CD4-positive, CD25-positive, alpha-beta regulatory T cell (primary cell): ENCODE results near the gene ZSCAN9. TPM values are rescaled to one million over a fixed set of nuclear protein-coding genes. Genes with fewer than 3 reads are reported as not detected.

Experiments used
- ATAC-seq, 2 donors: fragments of 150-1000 bp; cut with Tn5 transposase; one replicate each; pipeline ENCODE4 v1.10.0; 2021; ENCODE audit warnings: low read depth in 2 of 2, moderate number of reproducible peaks in 2 of 2, moderate library complexity in 1 of 2
- DNase-seq, 3 donors: peaks; one replicate each; pipeline versions ENCODE4 v3.0.0 to v3.0.0-alpha.2; 2012 to 2022; ENCODE audit warnings: mixed read lengths in 1 of 3
- H3K27ac ChIP-seq: one replicate; pipeline ENCODE4 v1.7.0; 2013; ENCODE audit warnings: mild to moderate bottlenecking, low read length; ENCODE audit not compliant: insufficient read depth, poor library complexity, severe bottlenecking
- H3K27me3 ChIP-seq: one replicate; pipeline ENCODE4 v1.7.0; 2013; ENCODE audit warnings: low read length; ENCODE audit not compliant: control insufficient read depth, insufficient read depth
- H3K36me3 ChIP-seq: one replicate; pipeline ENCODE4 v1.7.0; 2013; ENCODE audit warnings: mild to moderate bottlenecking, low read length, moderate library complexity; ENCODE audit not compliant: control insufficient read depth, insufficient read depth
- H3K4me1 ChIP-seq: 2 replicates; pipeline ENCODE4 v1.7.0; 2013; ENCODE audit warnings: mild to moderate bottlenecking, low read length; ENCODE audit not compliant: insufficient read depth, control insufficient read depth, poor library complexity, severe bottlenecking
- H3K4me3 ChIP-seq: one replicate; pipeline ENCODE4 v1.7.0; 2013; ENCODE audit warnings: low read depth, mild to moderate bottlenecking, low read length, moderate library complexity
- H3K9me3 ChIP-seq, 2 experiments: 1 replicate in 1 of 2; 2 replicates in 1 of 2; pipeline ENCODE4 v1.7.0; 2013; ENCODE audit warnings: low read length in 2 of 2, mild to moderate bottlenecking in 1 of 2, moderate library complexity in 1 of 2; ENCODE audit not compliant: control insufficient read depth in 2 of 2
- H3K27ac Mint-ChIP-seq, 3 donors: one replicate each; pipeline ENCODE4 v1.8.0; 2020 to 2022; ENCODE audit warnings: mild to moderate bottlenecking in 3 of 3, mixed read lengths in 3 of 3, moderate library complexity in 2 of 3
- H3K27me3 Mint-ChIP-seq: one replicate; pipeline ENCODE4 v1.8.0; 2022; ENCODE audit warnings: mild to moderate bottlenecking, mixed read lengths
- H3K36me3 Mint-ChIP-seq: one replicate; pipeline ENCODE4 v1.8.0; 2020; ENCODE audit warnings: mixed read lengths
- H3K4me1 Mint-ChIP-seq, 4 donors: one replicate each; pipeline ENCODE4 v1.8.0; 2020 to 2022; ENCODE audit warnings: mixed read lengths in 4 of 4, mild to moderate bottlenecking in 1 of 4
- H3K4me3 Mint-ChIP-seq, 4 donors: one replicate each; pipeline ENCODE4 v1.8.0; 2020 to 2022; ENCODE audit warnings: mild to moderate bottlenecking in 4 of 4, mixed read lengths in 4 of 4, moderate library complexity in 3 of 4
- H3K9me3 Mint-ChIP-seq, 7 donors: one replicate each; pipeline ENCODE4 v1.8.0; 2020 to 2022; ENCODE audit warnings: mixed read lengths in 7 of 7, mild to moderate bottlenecking in 3 of 7, moderate library complexity in 2 of 7
- polyA plus RNA-seq, 4 donors: library from polyadenylated mRNA; unstranded; fragments of 300-500 nt; fragmentation: Illumina TruSeq; gene quantifications; one replicate each; pipeline ENCODE4 v1.2.3, GENCODE V29; 2021
- total RNA-seq: library from RNA; stranded (reverse); gene quantifications from one replicate; pipeline ENCODE4 v1.2.3, GENCODE V29; 2022

Gene ZSCAN9
- total and polyA plus RNA-seq, 5 donors from 2014 or later: 0.91 to 6.4 (median 3.5) TPM

DNA sequence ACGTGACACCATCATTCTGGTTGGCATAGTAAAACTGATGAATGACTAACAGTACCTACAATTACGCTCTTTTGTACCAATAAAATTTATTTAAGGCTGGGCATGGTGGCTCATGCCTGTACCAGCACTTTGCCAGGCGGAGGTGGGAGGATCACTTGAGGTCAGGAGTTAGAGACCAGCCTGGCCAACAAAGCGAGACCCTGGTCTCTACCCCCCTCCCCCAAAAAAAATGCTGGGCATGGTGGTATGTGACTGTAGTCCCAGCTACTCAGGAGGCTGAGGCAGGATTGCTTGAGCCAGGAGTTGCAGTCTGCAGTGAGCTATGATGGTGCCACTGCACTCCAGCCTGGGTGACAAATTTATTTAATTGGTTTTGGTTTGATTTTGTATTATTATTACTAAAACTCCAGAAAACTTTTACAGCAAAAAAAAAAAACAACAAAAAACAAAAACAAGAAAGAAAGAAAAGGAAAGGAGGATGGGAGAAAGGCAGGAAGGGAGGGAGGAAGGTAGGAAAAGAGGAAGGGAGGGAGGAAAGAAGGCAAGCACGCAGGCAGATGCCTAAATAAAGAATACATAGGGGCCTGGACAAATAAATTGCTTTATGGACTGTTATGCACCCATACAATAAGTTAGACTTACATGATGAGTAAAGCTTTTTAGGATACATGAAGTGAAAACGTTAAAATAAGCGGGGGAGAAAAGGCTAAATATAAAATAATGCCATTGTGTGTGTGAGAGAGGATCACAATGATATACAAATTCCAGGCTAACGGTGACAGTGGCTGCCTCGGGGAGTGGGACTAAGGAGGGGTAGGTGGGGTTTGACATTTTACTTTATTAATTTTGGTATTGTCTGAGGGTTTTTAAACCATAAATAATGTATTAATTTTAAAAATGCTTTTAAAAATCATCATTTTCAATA is 682 bp upstream of the ZSCAN9 start:
- Mint-ChIP-seq H3K4me3 (peak overlapping the region; percentile 91 to 96 (median 95)), H3K36me3 (peaks cover 5% of the 10 kb centered on the region), H3K9me3 (peaks cover 0 to 4% (median 0%) of the 10 kb centered on the region in 7 donors), H3K4me1 (peaks cover 8 to 32% (median 24%) of the 10 kb centered on the region in 4 donors), H3K27me3 (peaks cover 49% of the 10 kb centered on the region), H3K27ac (peak overlapping the region; percentile 80 to 96 (median 89))
- Histone ChIP-seq H3K4me1 (peaks cover 12% of the 10 kb centered on the region), H3K36me3 (peaks cover 4% of the 10 kb centered on the region), H3K27me3 (peaks cover 31% of the 10 kb centered on the region), H3K9me3 (peaks cover 0 to 2% of the 10 kb centered on the region in 2 experiments), H3K4me3 (peak overlapping the region; percentile 80), H3K27ac (no peak overlapping the region)
- no peak for DNase-seq
- no peak for ATAC-seq

DNA sequence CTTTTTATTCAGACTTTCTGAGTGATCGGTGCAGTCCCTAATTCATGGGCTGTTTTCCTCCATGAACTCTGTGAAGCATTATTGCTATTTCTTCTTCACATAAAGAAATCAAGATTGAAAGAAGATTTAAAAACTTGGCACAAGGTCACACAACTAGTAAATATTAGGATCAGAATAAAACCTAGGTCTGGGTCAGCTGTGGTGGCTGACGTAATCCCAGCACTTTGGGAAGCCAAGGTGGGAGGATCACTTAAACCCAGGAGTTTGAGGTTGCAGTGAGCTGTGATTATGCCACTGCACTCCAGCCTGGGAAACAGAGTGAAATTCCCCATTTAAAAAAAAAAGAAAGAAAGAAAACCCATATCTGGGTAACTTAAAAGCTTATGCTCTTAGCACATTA is 1.4 kb downstream of the ZSCAN9 start:
- H3K4me1 ChIP-seq: peaks cover 12% of the 10 kb centered on the region
- no peak for ATAC-seq
- Mint-ChIP-seq H3K9me3 (peaks cover 0 to 4% (median 0%) of the 10 kb centered on the region in 7 donors), H3K27me3 (peaks cover 28% of the 10 kb centered on the region), H3K27ac (no peak overlapping the region), H3K36me3 (peaks cover 19% of the 10 kb centered on the region), H3K4me1 (peaks cover 8 to 31% (median 24%) of the 10 kb centered on the region in 4 donors), H3K4me3 (peak overlapping the region in 3 of 4 donors; percentile 94 to 96 (median 96))
- H3K9me3 ChIP-seq: peaks cover 0 to 2% of the 10 kb centered on the region in 2 experiments
- H3K27me3 ChIP-seq: peaks cover 18% of the 10 kb centered on the region
- H3K4me3 ChIP-seq: no peak overlapping the region
- no peak for DNase-seq
- H3K27ac ChIP-seq: no peak overlapping the region
- peaks cover 4% of the 10 kb centered on the region for H3K36me3 ChIP-seq

DNA sequence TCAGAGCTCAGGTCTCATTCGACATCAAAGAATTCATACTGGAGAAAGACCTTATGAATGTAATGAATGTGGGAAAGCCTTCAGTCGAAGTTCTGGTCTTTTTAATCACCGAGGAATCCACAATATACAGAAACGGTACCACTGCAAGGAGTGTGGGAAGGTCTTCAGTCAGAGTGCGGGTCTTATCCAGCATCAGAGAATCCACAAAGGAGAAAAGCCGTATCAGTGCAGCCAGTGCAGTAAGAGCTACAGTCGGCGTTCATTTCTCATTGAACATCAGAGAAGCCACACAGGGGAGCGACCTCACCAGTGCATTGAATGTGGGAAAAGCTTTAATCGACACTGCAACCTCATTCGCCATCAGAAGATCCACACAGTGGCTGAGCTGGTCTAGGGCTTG is 7.7 kb downstream of the ZSCAN9 start:
- H3K36me3 ChIP-seq: peaks cover 8% of the 10 kb centered on the region
- no peaks in the 10 kb centered on the region for H3K9me3 ChIP-seq
- no peak overlapping the region for H3K27ac Mint-ChIP-seq
- H3K27me3 Mint-ChIP-seq: no peaks in the 10 kb centered on the region
- no peak overlapping the region for H3K27ac ChIP-seq
- no peaks in the 10 kb centered on the region for H3K4me1 ChIP-seq
- no peak for ATAC-seq
- H3K4me3 Mint-ChIP-seq: no peak overlapping the region
- peaks cover 0 to 1% (median 0%) of the 10 kb centered on the region in 7 donors for H3K9me3 Mint-ChIP-seq
- H3K4me1 Mint-ChIP-seq: peaks cover 0 to 11% (median under 1%) of the 10 kb centered on the region in 4 donors
- no peak overlapping the region for H3K4me3 ChIP-seq
- peaks cover 36% of the 10 kb centered on the region for H3K36me3 Mint-ChIP-seq
- DNase-seq: no peak
- no peaks in the 10 kb centered on the region for H3K27me3 ChIP-seq

GRCh38 chr6:28235912-28236452 is 10.9 kb downstream of the ZSCAN9 start:
- Mint-ChIP-seq H3K36me3 (peaks cover 20% of the 10 kb centered on the region), H3K9me3 (peaks cover 0 to 1% (median 0%) of the 10 kb centered on the region in 7 donors), H3K4me1 (no peaks in the 10 kb centered on the region), H3K27ac (no peak overlapping the region), H3K4me3 (no peak overlapping the region), H3K27me3 (no peaks in the 10 kb centered on the region)
- H3K9me3 ChIP-seq: no peaks in the 10 kb centered on the region
- H3K27ac ChIP-seq: no peak overlapping the region
- H3K4me3 ChIP-seq: no peak overlapping the region
- DNase-seq (no peak), ATAC-seq (no peak)
- peaks cover 4% of the 10 kb centered on the region for H3K36me3 ChIP-seq
- H3K4me1 ChIP-seq: no peaks in the 10 kb centered on the region
- no peaks in the 10 kb centered on the region for H3K27me3 ChIP-seq

DNA sequence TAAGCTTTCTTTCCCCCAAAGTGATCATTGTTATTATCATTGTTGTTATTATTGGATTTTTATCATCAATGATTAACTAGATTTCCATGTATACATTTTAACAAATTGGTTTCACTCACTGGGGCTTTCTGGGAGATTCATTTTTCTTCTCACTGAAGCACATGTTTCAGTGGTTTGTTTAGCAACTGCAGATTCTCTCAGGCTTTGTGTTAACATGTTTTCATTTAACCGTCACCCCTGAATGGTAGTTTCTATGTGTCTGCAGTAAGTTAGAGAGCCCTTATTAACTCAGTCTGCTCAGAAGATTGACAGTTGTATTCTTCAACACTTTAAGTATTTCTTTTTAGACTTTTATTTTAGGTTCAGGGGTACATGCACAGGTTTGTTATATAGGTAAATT is 14.6 kb downstream of the ZSCAN9 start:
- peaks cover 20% of the 10 kb centered on the region for H3K36me3 Mint-ChIP-seq
- no peak overlapping the region for H3K27ac ChIP-seq
- H3K9me3 Mint-ChIP-seq: peaks cover 0 to 1% (median 0%) of the 10 kb centered on the region in 7 donors
- H3K9me3 ChIP-seq: no peaks in the 10 kb centered on the region
- no peaks in the 10 kb centered on the region for H3K4me1 Mint-ChIP-seq
- H3K36me3 ChIP-seq: peaks cover 4% of the 10 kb centered on the region
- no peak overlapping the region for H3K4me3 Mint-ChIP-seq
- no peak for ATAC-seq
- H3K4me3 ChIP-seq: no peak overlapping the region
- no peaks in the 10 kb centered on the region for H3K27me3 Mint-ChIP-seq
- H3K27me3 ChIP-seq: no peaks in the 10 kb centered on the region
- H3K27ac Mint-ChIP-seq: no peak overlapping the region
- no peak for DNase-seq
- no peaks in the 10 kb centered on the region for H3K4me1 ChIP-seq

- no peak overlapping the region for H3K27ac ChIP-seq
- Mint-ChIP-seq H3K9me3 (peaks cover 0 to 1% (median 0%) of the 10 kb centered on the region in 7 donors), H3K4me1 (no peaks in the 10 kb centered on the region), H3K27me3 (no peaks in the 10 kb centered on the region), H3K36me3 (peaks cover 21% of the 10 kb centered on the region), H3K4me3 (no peak overlapping the region), H3K27ac (no peak overlapping the region)
- H3K36me3 ChIP-seq: peaks cover 13% of the 10 kb centered on the region
- no peaks in the 10 kb centered on the region for H3K9me3 ChIP-seq
- DNase-seq: no peak
- H3K4me3 ChIP-seq: no peak overlapping the region
- no peaks in the 10 kb centered on the region for H3K4me1 ChIP-seq
- H3K27me3 ChIP-seq: no peaks in the 10 kb centered on the region
- ATAC-seq: no peak
These were observed 15.4 kb downstream of the ZSCAN9 start for GRCh38 chr6:28240471-28240870.

DNA sequence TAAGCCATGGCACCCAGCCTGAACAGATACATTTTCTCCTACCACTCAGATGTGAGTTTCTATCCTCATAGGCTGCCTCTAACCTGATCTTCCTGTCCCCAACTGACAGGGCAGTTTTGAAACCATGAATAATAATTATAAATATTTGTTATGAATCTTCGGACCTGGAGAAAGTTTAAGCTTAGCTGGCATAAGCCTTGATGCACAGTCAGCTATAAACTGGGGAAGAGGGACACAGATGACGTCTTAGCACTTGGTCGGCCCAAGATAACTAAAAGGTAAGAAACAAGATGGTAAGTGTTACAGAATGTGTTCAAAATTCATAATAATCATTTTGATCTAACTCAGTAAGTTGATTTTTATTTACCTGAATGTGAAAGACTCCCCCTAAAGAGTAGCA is 18.9 kb downstream of the ZSCAN9 start:
- peaks cover 5 to 10% (median 8%) of the 10 kb centered on the region in 4 donors for H3K4me1 Mint-ChIP-seq

More for the DNA sequence above, 18.9 kb downstream of the ZSCAN9 start:
- ATAC-seq (no peak), DNase-seq (no peak)
- H3K36me3 ChIP-seq: peaks cover 38% of the 10 kb centered on the region
- H3K27ac Mint-ChIP-seq: no peak overlapping the region
- H3K27ac ChIP-seq: no peak overlapping the region
- no peaks in the 10 kb centered on the region for H3K9me3 ChIP-seq
- no peak overlapping the region for H3K4me3 ChIP-seq
- H3K4me3 Mint-ChIP-seq: no peak overlapping the region
- H3K36me3 Mint-ChIP-seq: peaks cover 49% of the 10 kb centered on the region
- no peaks in the 10 kb centered on the region for H3K27me3 ChIP-seq
- no peaks in the 10 kb centered on the region for H3K9me3 Mint-ChIP-seq
- H3K27me3 Mint-ChIP-seq: no peaks in the 10 kb centered on the region
- no peaks in the 10 kb centered on the region for H3K4me1 ChIP-seq
